ENCODE results near the gene PDE6H. TPM values are rescaled to one million over a fixed set of nuclear protein-coding genes. Genes with fewer than 3 reads are reported as not detected.

The PDE6H gene
- total and polyA plus RNA-seq, 4 donors = 0.08 to 0.88 TPM; not detected in 2

- H3K4me1 ChIP-seq (ENCODE audit: control insufficient read depth in 5 of 5, insufficient read depth in 5 of 5, low read length in 5 of 5) = peaks cover 0 to 5% (median 0%) of the 10 kb centered on the region in 5 donors
- H3K36me3 ChIP-seq (ENCODE audit: control insufficient read depth in 4 of 4, insufficient read depth in 4 of 4, low read length in 4 of 4) = no peaks in the 10 kb centered on the region
- H3K27ac ChIP-seq (ENCODE audit: low read depth in 1 of 2, low read length in 1 of 2) = no peak overlapping the region
- WGBS, 2 donors = 38% methylated on average over 3 of the region's 3 CpGs
- no peaks in the 10 kb centered on the region for H3K27me3 ChIP-seq (ENCODE audit: control insufficient read depth in 3 of 3, insufficient read depth in 3 of 3, low read length in 2 of 3)
- H3K9ac ChIP-seq (ENCODE audit: insufficient read depth in 1 of 2, low read length in 2 of 2) = no peak overlapping the region
- TF ChIP-seq CTCF (IDR thresholded peaks at IDR 0.05; ENCODE audit: control extremely low read depth, extremely low read depth) = no peak
- no peak for ATAC-seq (ENCODE audit: insufficient read depth, low FRiP score)
- H3K9me3 ChIP-seq (ENCODE audit: control insufficient read depth in 4 of 4, insufficient read depth in 3 of 4, low read length in 3 of 4) = no peaks in the 10 kb centered on the region
- H3K4me3 ChIP-seq = no peak overlapping the region
- no peak for DNase-seq
Measured at GRCh38 chr12:14994610-14995009, 21.8 kb downstream of the PDE6H start.

- peak in 2 of 3 donors; percentile 82 to 88 for DNase-seq
- peaks cover 0 to 3% (median 0%) of the 10 kb centered on the region in 5 donors for H3K4me1 ChIP-seq (ENCODE audit: control insufficient read depth in 5 of 5, insufficient read depth in 5 of 5, low read length in 5 of 5)
- no peak for ATAC-seq (ENCODE audit: insufficient read depth, low FRiP score)
- peak; percentile 68 for TF ChIP-seq CTCF (IDR thresholded peaks at IDR 0.05; ENCODE audit: control extremely low read depth, extremely low read depth)
- H3K27ac ChIP-seq (ENCODE audit: low read depth in 1 of 2, low read length in 1 of 2) = no peak overlapping the region
- no peaks in the 10 kb centered on the region for H3K9me3 ChIP-seq (ENCODE audit: control insufficient read depth in 4 of 4, insufficient read depth in 3 of 4, low read length in 3 of 4)
- H3K27me3 ChIP-seq (ENCODE audit: control insufficient read depth in 3 of 3, insufficient read depth in 3 of 3, low read length in 2 of 3) = no peaks in the 10 kb centered on the region
- H3K4me3 ChIP-seq = no peak overlapping the region
- no peaks in the 10 kb centered on the region for H3K36me3 ChIP-seq (ENCODE audit: control insufficient read depth in 4 of 4, insufficient read depth in 4 of 4, low read length in 4 of 4)
- 90 to 95% methylated on average over 3 of the region's 3 CpGs for WGBS, 2 donors
- no peak overlapping the region for H3K9ac ChIP-seq (ENCODE audit: insufficient read depth in 1 of 2, low read length in 2 of 2)
Measured at GRCh38 chr12:14995583-14996425, 23.0 kb downstream of the PDE6H start.

GRCh38 chr12:14997998-14998397 lies 25.2 kb downstream of the PDE6H start:
- ATAC-seq (ENCODE audit: insufficient read depth, low FRiP score) (no peak), DNase-seq (no peak)
- H3K4me1 ChIP-seq (ENCODE audit: control insufficient read depth in 5 of 5, insufficient read depth in 5 of 5, low read length in 5 of 5) = peaks cover 0 to 7% (median 3%) of the 10 kb centered on the region in 5 donors
- H3K9me3 ChIP-seq (ENCODE audit: control insufficient read depth in 4 of 4, insufficient read depth in 3 of 4, low read length in 3 of 4) = no peaks in the 10 kb centered on the region
- no peaks in the 10 kb centered on the region for H3K27me3 ChIP-seq (ENCODE audit: control insufficient read depth in 3 of 3, insufficient read depth in 3 of 3, low read length in 2 of 3)
- H3K4me3 ChIP-seq = no peak overlapping the region
- 90 to 94% methylated on average over 3 of the region's 3 CpGs for WGBS, 2 donors
- H3K36me3 ChIP-seq (ENCODE audit: control insufficient read depth in 4 of 4, insufficient read depth in 4 of 4, low read length in 4 of 4) = no peaks in the 10 kb centered on the region
- no peak overlapping the region for H3K9ac ChIP-seq (ENCODE audit: insufficient read depth in 1 of 2, low read length in 2 of 2)
- H3K27ac ChIP-seq (ENCODE audit: low read depth in 1 of 2, low read length in 1 of 2) = no peak overlapping the region
- TF ChIP-seq CTCF (IDR thresholded peaks at IDR 0.05; ENCODE audit: control extremely low read depth, extremely low read depth) = no peak

Measured in lung (tissue), 12 donors.